Activated CD4-positive, alpha-beta T cell treated with anti-CD3 and anti-CD28 coated beads for 36 hours (primary cell): ENCODE results near the gene RPS3. TPM values are rescaled to one million over a fixed set of nuclear protein-coding genes. Genes with fewer than 3 reads are reported as not detected.

Source experiments
- ATAC-seq: fragments of 200-7000 bp; cut with Tn5 transposase; one replicate; pipeline ENCODE4 v1.10.0; 2021; ENCODE audit warnings: mild to moderate bottlenecking, moderate library complexity
- CTCF ChIA-PET: fragments of 350-600 bp; sonication (Branson Sonifier 250); formaldehyde crosslinking; loops from one replicate; lab custom pipeline; 2021; ENCODE audit warnings: antibody characterized with exemption; lab: Charles Lee
- POLR2A ChIA-PET: fragments of 350-600 bp; sonication (Branson Sonifier 250); formaldehyde crosslinking; loops from one replicate; lab custom pipeline; 2021; ENCODE audit warnings: antibody characterized with exemption, inconsistent platforms; lab: Charles Lee
- DNase-seq: peaks from one replicate; pipeline ENCODE4 v3.0.0-alpha.2; 2020
- H3K27ac Mint-ChIP-seq: one replicate; pipeline ENCODE4 v1.8.0; 2021; ENCODE audit warnings: mixed read lengths
- H3K27me3 Mint-ChIP-seq: one replicate; pipeline ENCODE4 v1.8.0; 2021; ENCODE audit warnings: mixed read lengths
- H3K36me3 Mint-ChIP-seq: one replicate; pipeline ENCODE4 v1.8.0; 2021; ENCODE audit warnings: low read depth, mixed read lengths
- H3K4me1 Mint-ChIP-seq: one replicate; pipeline ENCODE4 v1.8.0; 2021; ENCODE audit warnings: mixed read lengths
- H3K4me3 Mint-ChIP-seq: one replicate; pipeline ENCODE4 v1.8.0; 2021; ENCODE audit warnings: mild to moderate bottlenecking, moderate library complexity, mixed read lengths
- H3K9me3 Mint-ChIP-seq: one replicate; pipeline ENCODE4 v1.8.0; 2021; ENCODE audit warnings: low read depth, mixed read lengths
- intact Hi-C, 2 experiments: fragments of 100-400 bp; cut with DNase I in 1 of 2; cut with micrococcal nuclease in 1 of 2; formaldehyde crosslinking; loops; one replicate each; pipeline versions ENCODE4 v1.14.2 to v1.15.1; 2022 to 2024; cut with DNase I, micrococcal nuclease
- total RNA-seq, 2 experiments: library from RNA; stranded (reverse); gene quantifications; one replicate each; pipeline ENCODE4 v1.2.3, GENCODE V29; 2021

Gene RPS3
- total RNA-seq: 1,000 to 10,000 TPM; 4,536 to 4,569 TPM

DNA sequence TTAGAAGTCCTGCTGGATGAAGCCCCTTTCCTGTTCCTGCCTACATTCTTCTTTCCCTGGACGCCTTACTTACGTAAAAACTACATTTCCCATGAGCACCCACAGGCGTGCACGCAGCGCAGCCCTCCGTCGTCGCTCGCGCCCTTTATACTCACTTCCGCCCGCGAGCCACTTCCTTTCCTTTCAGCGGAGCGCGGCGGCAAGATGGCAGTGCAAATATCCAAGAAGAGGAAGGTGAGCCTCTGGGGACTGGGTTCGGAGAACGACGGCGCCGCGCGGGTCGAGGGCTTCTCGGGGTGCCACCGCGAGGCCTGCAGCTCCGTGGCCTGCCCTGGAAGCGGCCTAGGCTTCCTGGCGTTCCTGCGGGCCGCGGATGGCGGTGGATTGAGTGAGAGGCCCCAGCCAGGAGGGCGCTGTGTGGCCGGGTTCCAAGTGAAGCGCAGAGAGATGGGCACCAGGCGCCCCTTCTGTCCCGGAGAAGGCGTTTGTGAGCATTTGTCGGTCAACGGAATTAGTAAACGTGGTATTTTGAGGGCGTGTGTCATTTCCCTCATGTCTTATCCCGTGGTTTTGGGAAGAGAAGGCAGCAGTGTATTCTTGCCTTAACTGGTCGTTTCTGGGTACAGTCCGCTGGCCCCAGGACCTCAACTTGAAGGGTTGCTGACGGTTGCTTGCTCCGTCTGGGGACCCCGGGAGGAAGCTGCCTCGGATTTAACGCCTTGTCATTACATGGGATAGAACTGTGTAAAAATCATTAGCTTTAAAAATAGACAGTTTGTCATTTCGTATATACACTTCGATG, at the start of gene RPS3:
Gene RPS3 (plus strand): TSS at position 175 of the 802 bp plus-strand sequence. CDS start 30 bp downstream, at position 205.
- Mint-ChIP-seq H3K4me3 (peak within 1 kb of the TSS; percentile 96), H3K27ac (peak within 1 kb of the TSS; percentile 98), H3K27me3 (no peaks in the 10 kb centered on the region), H3K9me3 (no peaks in the 10 kb centered on the region), H3K4me1 (peaks cover 41% of the 10 kb centered on the region), H3K36me3 (peaks cover 53% of the 10 kb centered on the region)
- ATAC-seq (peak; percentile 92), DNase-seq (peak; percentile 94)
- ChIA-PET POLR2A (interaction anchor here (0.6 to 2.2 kb wide), 3 partner anchors 27 to 126 kb away, joined by 3 to 5 read pairs (median 3); partner anchors contain the start of gene GDPD5), CTCF (interaction anchor here (0.6 to 1.9 kb wide), 5 partner anchors 9 to 129 kb away, joined by 3 to 9 read pairs (median 5); no protein-coding TSS in a partner anchor)
- intact Hi-C loops: loop anchor here (1.0 kb wide), 5 partner anchors 30 to 450 kb away; partner anchors contain the start of genes GDPD5 (in 2 of the 2), ARRB1 (in 1 of the 2), SERPINH1 (in 1 of the 2) and SPCS2 (in 1 of the 2)

DNA sequence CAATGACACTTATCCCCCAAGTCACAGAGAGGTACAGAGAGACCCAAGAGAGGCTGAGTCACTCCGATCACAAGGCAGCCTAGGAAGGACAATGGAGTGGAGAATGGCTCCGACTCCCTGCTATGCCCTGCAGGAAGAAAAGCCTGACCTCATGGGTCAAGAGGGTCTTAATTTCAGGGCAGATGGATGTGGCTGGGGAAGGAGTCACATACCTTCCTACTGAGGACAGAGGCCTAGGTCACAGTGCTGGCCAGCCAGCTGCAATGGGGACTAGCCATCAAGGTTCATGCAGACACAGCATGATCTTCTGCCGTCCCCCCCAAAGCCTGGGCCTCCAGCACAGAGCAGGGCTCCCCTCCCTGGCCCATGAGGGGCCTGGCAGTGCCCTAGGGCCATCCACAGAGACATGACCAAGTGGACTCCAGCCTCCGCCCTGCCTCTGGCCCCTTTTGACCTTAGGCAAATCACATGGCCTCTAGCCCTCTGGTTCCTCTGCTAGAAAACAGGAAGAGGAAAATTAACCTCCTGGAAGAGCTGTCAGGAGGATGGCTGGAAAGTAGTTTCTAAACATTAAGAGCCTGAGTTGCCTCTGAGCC, 49.7 kb upstream of the RPS3 start:
- Mint-ChIP-seq H3K36me3 (no peaks in the 10 kb centered on the region), H3K9me3 (no peaks in the 10 kb centered on the region), H3K4me1 (peaks cover 72% of the 10 kb centered on the region), H3K4me3 (peak overlapping the region; percentile 84), H3K27ac (peak overlapping the region; percentile 61), H3K27me3 (no peaks in the 10 kb centered on the region)
- DNase-seq: no peak
- intact Hi-C loops: no loop called here
- no peak for ATAC-seq
- ChIA-PET POLR2A (no interaction called here), CTCF (interaction anchor here (0.6 to 3.1 kb wide), 3 partner anchors 9 to 419 kb away, joined by 3 to 21 read pairs (median 3); no protein-coding TSS in a partner anchor)

DNA sequence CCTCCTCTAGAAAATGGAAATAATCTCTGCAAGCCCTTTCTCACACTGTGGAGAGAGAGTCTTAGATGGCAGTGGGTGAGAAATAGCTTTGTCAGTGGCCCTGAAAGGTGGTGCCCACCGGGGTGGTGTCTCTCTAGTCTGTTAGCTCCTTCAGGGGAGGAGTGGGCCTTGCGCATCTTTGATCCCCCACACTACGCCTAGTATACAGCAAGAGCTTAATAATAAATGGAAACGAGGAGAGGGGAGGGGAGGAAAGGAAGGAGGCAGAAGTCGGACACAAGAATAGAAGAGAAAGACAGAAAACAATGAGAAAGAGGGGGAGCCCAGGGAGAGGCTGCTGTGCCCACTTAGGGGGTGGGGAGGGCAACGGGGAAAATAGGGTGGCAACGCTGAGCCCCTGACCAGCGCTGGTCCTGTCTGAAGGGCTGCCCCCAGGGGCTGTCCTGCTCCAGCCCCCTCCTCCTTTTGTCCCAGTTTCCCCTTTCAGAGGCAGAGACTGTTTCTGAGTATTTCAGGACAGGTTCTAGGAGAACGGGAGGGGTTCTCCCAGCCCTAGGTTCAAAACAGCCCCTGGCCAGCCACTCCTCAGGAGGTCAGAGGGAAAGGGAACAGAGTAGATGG, 49.1 kb upstream of the RPS3 start:
- intact Hi-C loops: no loop called here
- Mint-ChIP-seq H3K36me3 (no peaks in the 10 kb centered on the region), H3K27ac (peak overlapping the region; percentile 94), H3K9me3 (no peaks in the 10 kb centered on the region), H3K4me1 (peaks cover 67% of the 10 kb centered on the region), H3K27me3 (no peaks in the 10 kb centered on the region), H3K4me3 (peak overlapping the region; percentile 84)
- no peak for ATAC-seq
- no peak for DNase-seq
- CTCF ChIA-PET: interaction anchor here (0.6 to 3.1 kb wide), 5 partner anchors 10 to 419 kb away, joined by 3 to 21 read pairs (median 5); no protein-coding TSS in a partner anchor
- POLR2A ChIA-PET: interaction anchor here (0.5 to 1.5 kb wide), 3 partner anchors 11 to 358 kb away, joined by 3 to 4 read pairs (median 4); no protein-coding TSS in a partner anchor

DNA sequence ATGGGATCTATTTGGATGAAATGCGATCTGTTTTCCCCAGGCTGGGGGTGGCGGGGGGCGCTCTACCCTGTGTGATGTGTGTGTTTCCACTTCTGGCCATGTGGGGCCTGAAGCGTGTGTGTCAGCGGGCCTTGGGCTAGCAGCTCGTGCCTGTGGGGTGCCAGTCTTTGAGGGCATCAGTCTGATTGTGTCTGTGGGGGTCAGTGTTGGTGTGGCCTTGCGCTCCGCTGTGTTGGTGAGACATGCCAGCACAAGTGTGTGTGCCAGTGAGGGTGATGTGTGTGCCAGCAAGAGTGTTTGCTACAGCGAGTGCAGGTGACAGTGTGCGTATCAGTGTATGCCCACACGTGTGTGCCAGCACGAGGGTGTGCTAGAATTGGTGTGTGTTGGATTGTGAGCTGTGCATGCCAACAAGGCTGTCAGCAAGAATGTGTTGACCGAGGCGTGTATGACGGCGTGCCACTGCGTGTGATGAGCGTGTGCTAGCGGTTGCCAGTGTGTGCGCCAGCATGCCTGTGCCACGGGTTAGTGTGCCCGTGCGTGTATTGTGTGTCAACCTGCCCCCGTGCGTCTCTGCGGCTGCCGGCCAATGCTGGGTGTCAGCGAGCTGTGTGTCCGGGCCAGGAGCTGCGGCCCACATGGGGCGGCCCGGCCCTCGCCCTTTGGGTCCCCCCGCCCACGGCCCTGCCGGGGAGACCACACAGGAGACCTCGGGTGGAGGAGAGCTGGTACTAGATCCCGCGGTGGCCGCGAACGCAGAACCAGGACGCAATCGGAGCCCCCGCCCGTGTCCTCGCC, 48.4 kb upstream of the RPS3 start:
- H3K27me3 Mint-ChIP-seq: no peaks in the 10 kb centered on the region
- ATAC-seq (peak; percentile 54), DNase-seq (peak; percentile 66)
- ChIA-PET POLR2A (interaction anchor here (1.0 to 1.5 kb wide), 2 partner anchors 12 to 358 kb away, joined by 3 to 4 read pairs; no protein-coding TSS in a partner anchor), CTCF (interaction anchor here (0.8 to 3.1 kb wide), 8 partner anchors 10 to 75 kb away, joined by 3 to 21 read pairs (median 4); no protein-coding TSS in a partner anchor)
- peaks cover 65% of the 10 kb centered on the region for H3K4me1 Mint-ChIP-seq
- no peaks in the 10 kb centered on the region for H3K9me3 Mint-ChIP-seq
- intact Hi-C loops: loop anchor here in 1 of 2 experiments (1.0 kb wide), 2 partner anchors 22 to 48 kb away; partner anchors contain the start of gene RPS3
- H3K36me3 Mint-ChIP-seq: no peaks in the 10 kb centered on the region
- peak overlapping the region; percentile 84 for H3K4me3 Mint-ChIP-seq
- H3K27ac Mint-ChIP-seq: peak overlapping the region; percentile 94

DNA sequence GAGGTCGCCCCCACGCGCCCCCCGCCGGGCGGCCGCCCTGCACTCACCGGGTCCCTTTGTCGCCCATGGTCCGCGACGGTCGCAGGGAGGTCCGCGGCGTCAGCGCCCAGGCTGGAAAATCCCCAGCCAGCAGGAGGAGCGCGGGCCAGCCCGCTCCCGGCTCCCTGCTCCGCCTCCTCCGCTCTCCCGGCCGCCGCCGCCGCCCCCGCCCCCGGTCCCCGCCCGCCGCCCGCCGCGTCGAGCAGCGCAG, 47.9 kb upstream of the RPS3 start, which contains the start of gene ARRB1:
Gene ARRB1 (minus strand): TSS at position 121 of the 250 bp plus-strand sequence. CDS start 54 bp downstream, at position 67.
- ATAC-seq (no peak), DNase-seq (peak; percentile 33)
- H3K4me1 Mint-ChIP-seq: peaks cover 60% of the 10 kb centered on the region
- H3K4me3 Mint-ChIP-seq: peak within 1 kb of the TSS; percentile 84
- intact Hi-C loops: loop anchor here in 1 of 2 experiments (1.0 kb wide), 2 partner anchors 22 to 48 kb away; partner anchors contain the start of gene RPS3
- CTCF ChIA-PET: interaction anchor here (0.8 to 3.1 kb wide), 8 partner anchors 11 to 76 kb away, joined by 3 to 21 read pairs (median 4); no protein-coding TSS in a partner anchor
- POLR2A ChIA-PET: interaction anchor here (1.5 kb wide), 1 partner anchor 13 kb away, joined by 4 read pairs; no protein-coding TSS in a partner anchor
- H3K36me3 Mint-ChIP-seq: no peaks in the 10 kb centered on the region
- no peaks in the 10 kb centered on the region for H3K9me3 Mint-ChIP-seq
- H3K27ac Mint-ChIP-seq: peak within 1 kb of the TSS; percentile 94
- no peaks in the 10 kb centered on the region for H3K27me3 Mint-ChIP-seq

DNA sequence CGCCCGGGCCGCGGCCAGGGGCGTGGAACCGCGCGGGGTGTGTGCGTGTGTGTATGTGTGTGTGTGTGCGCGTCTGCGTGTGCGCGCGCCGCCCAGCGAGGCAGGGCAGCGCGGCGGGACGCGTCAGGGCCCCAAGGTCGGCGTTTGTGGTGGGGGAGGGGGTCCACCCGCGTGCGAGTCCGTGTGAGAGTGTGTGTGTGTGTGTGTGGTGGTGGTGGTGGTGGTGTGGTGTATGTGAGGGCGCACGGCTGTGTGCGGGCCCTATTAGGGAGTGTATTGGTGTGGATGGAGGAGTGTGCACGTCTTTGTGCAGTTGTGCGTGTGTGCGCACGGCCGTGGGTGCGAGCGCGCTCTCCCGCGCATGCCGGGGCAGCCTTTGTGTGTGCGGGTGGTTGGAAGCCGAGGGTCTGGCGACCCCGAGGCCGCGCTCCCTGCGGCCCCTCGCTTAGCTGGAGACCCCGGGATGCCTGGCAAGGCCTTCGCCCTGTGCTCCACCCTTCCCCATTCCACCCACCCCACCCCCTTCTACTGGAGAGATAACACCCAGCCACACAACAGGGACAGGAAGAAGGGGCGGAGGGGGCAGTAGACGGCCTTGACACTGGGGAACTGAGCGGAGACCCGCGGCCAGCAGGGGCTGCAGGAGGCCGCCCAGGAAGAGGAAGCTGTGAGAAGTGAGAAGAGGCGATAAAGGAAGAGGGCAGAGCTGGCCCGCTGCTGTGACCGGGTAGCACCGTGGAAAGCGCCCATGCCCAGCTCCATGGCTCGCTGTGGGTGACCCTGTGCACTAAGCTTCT, 47.3 kb upstream of the RPS3 start:
- DNase-seq: peak; percentile 69
- H3K36me3 Mint-ChIP-seq: no peaks in the 10 kb centered on the region
- POLR2A ChIA-PET: interaction anchor here (1.5 kb wide), 1 partner anchor 13 kb away, joined by 4 read pairs; no protein-coding TSS in a partner anchor

GRCh38 chr11:75352588-75353206, 46.6 kb upstream of the RPS3 start:
- ATAC-seq: no peak
- ChIA-PET CTCF (interaction anchor here (0.6 to 1.6 kb wide), 7 partner anchors 9 to 73 kb away, joined by 3 to 5 read pairs (median 4); no protein-coding TSS in a partner anchor), POLR2A (no interaction called here)
- no peak for DNase-seq
- intact Hi-C loops: no loop called here
- H3K4me3 Mint-ChIP-seq: peak overlapping the region; percentile 84
- H3K4me1 Mint-ChIP-seq: peaks cover 49% of the 10 kb centered on the region
- H3K27me3 Mint-ChIP-seq: no peaks in the 10 kb centered on the region
- H3K27ac Mint-ChIP-seq: peak overlapping the region; percentile 88
- H3K36me3 Mint-ChIP-seq: no peaks in the 10 kb centered on the region
- no peaks in the 10 kb centered on the region for H3K9me3 Mint-ChIP-seq

More for the DNA sequence above, 47.3 kb upstream of the RPS3 start:
- Mint-ChIP-seq H3K9me3 (no peaks in the 10 kb centered on the region), H3K27me3 (no peaks in the 10 kb centered on the region), H3K27ac (peak overlapping the region; percentile 88), H3K4me3 (peak overlapping the region; percentile 84), H3K4me1 (peaks cover 55% of the 10 kb centered on the region)
- intact Hi-C loops: loop anchor here in 1 of 2 experiments (1.0 kb wide), 2 partner anchors 23 to 47 kb away; partner anchors contain the start of gene RPS3
- ATAC-seq: peak; percentile 59
- CTCF ChIA-PET: interaction anchor here (0.6 to 3.1 kb wide), 13 partner anchors 10 to 76 kb away, joined by 3 to 21 read pairs (median 4); no protein-coding TSS in a partner anchor

GRCh38 chr11:75355051-75355450, 44.3 kb upstream of the RPS3 start:
- ChIA-PET POLR2A (no interaction called here), CTCF (interaction anchor here (0.6 to 2.2 kb wide), 5 partner anchors 15 to 75 kb away, joined by 3 to 11 read pairs (median 4); no protein-coding TSS in a partner anchor)
- Mint-ChIP-seq H3K36me3 (no peaks in the 10 kb centered on the region), H3K27me3 (no peaks in the 10 kb centered on the region), H3K4me1 (peaks cover 27% of the 10 kb centered on the region), H3K4me3 (no peak overlapping the region), H3K27ac (no peak overlapping the region), H3K9me3 (no peaks in the 10 kb centered on the region)
- intact Hi-C loops: no loop called here
- DNase-seq (no peak), ATAC-seq (no peak)

- DNase-seq (no peak), ATAC-seq (no peak)
- ChIA-PET POLR2A (no interaction called here), CTCF (interaction anchor here (0.6 to 2.2 kb wide), 6 partner anchors 26 to 112 kb away, joined by 3 to 11 read pairs (median 4); no protein-coding TSS in a partner anchor)
- Mint-ChIP-seq H3K36me3 (no peaks in the 10 kb centered on the region), H3K9me3 (no peaks in the 10 kb centered on the region), H3K4me1 (peaks cover 17% of the 10 kb centered on the region), H3K27ac (no peak overlapping the region), H3K4me3 (no peak overlapping the region), H3K27me3 (no peaks in the 10 kb centered on the region)
- intact Hi-C loops: no loop called here
Measured at GRCh38 chr11:75356613-75357012, 42.7 kb upstream of the RPS3 start.
